NCI-H510A (cell line): ENCODE measurements around the gene CCDC69.
A peak's percentile ranks its signal among the peaks of the same experiment; 100 is the strongest.

Source experiments
- DNase-seq: peaks from one replicate; lab custom pipeline; 2025; lab: John Stamatoyannopoulos, UW

CCDC69 gene

GRCh38 chr5:151142933-151143332 is 81.0 kb downstream of the CCDC69 start:
- DNase-seq, result no peak

GRCh38 chr5:151141535-151141934 is 82.4 kb downstream of the CCDC69 start:
- no peak for DNase-seq

GRCh38 chr5:151140686-151141459 is 83.0 kb downstream of the CCDC69 start:
- DNase-seq, result no peak

GRCh38 chr5:151139646-151140045 is 84.2 kb downstream of the CCDC69 start:
- no peak for DNase-seq

- no peak for DNase-seq
These were observed 84.9 kb downstream of the CCDC69 start for GRCh38 chr5:151139015-151139414.

GRCh38 chr5:151138114-151138513 is 85.8 kb downstream of the CCDC69 start:
- no peak for DNase-seq

GRCh38 chr5:151137067-151137825 is 86.6 kb downstream of the CCDC69 start:
- no peak for DNase-seq

- peak; percentile 60 for DNase-seq
These were observed 89.7 kb downstream of the CCDC69 start for GRCh38 chr5:151134228-151134627.

- peak; percentile 73 for DNase-seq
These were observed 90.9 kb downstream of the CCDC69 start for GRCh38 chr5:151132963-151133362.
